H9 (cell line): ENCODE results near the gene PYGB. TPM values are rescaled to one million over a fixed set of nuclear protein-coding genes. Genes with fewer than 3 reads are reported as not detected.
A peak's percentile ranks its signal among the peaks of the same experiment; 100 is the strongest.

ENCODE experiments used
- DNase-seq: peaks from one replicate; pipeline ENCODE4 v3.0.0-alpha.2; 2017
- H2AFZ ChIP-seq: one replicate; pipeline ENCODE4 v1.6.1; 2013; ENCODE audit warnings: mild to moderate bottlenecking, low read length, control low read depth, moderate library complexity
- H2AK5ac ChIP-seq: 2 replicates; pipeline ENCODE4 v1.6.1; 2013; ENCODE audit warnings: low read length, control low read depth, mixed read lengths; ENCODE audit not compliant: insufficient read length
- H2BK120ac ChIP-seq: one replicate; pipeline ENCODE4 v1.6.1; 2013; ENCODE audit warnings: low read depth, mild to moderate bottlenecking, low read length, control low read depth, inconsistent platforms; ENCODE audit not compliant: poor library complexity, severe bottlenecking
- H2BK12ac ChIP-seq: 2 replicates; pipeline ENCODE4 v1.6.1; 2013; ENCODE audit warnings: low read length, control low read depth, mixed read lengths, low read depth; ENCODE audit not compliant: insufficient read length
- H2BK15ac ChIP-seq: 2 replicates; pipeline ENCODE4 v1.6.1; 2013; ENCODE audit warnings: low read depth, low read length, control low read depth
- H2BK20ac ChIP-seq: one replicate; pipeline ENCODE4 v1.6.1; 2013; ENCODE audit warnings: low read depth, mild to moderate bottlenecking, low read length, control low read depth, inconsistent platforms; ENCODE audit not compliant: poor library complexity, severe bottlenecking
- H2BK5ac ChIP-seq: 2 replicates; pipeline ENCODE4 v1.6.1; 2013; ENCODE audit warnings: low read length, control low read depth, mixed read lengths; ENCODE audit not compliant: insufficient read length
- H3K14ac ChIP-seq: 2 replicates; pipeline ENCODE4 v1.6.1; 2013; ENCODE audit warnings: low read length, control low read depth; ENCODE audit not compliant: insufficient read depth
- H3K18ac ChIP-seq: 2 replicates; pipeline ENCODE4 v1.6.1; 2013; ENCODE audit warnings: low read depth, mild to moderate bottlenecking, mixed read lengths, low read length, control low read depth; ENCODE audit not compliant: insufficient read length
- H3K23ac ChIP-seq: 2 replicates; pipeline ENCODE4 v1.6.1; 2013; ENCODE audit warnings: low read length, control low read depth, mixed read lengths, low read depth; ENCODE audit not compliant: insufficient read length
- H3K23me2 ChIP-seq: 2 replicates; pipeline ENCODE4 v1.6.1; 2013; ENCODE audit warnings: low read depth, mild to moderate bottlenecking, mixed read lengths, low read length, control low read depth; ENCODE audit not compliant: insufficient read length, poor library complexity, severe bottlenecking
- H3K27ac ChIP-seq: 2 replicates; pipeline ENCODE4 v1.5.1; 2013; ENCODE audit warnings: low read length, control low read depth, mixed read lengths, low read depth; ENCODE audit not compliant: insufficient read length
- H3K27me3 ChIP-seq: 2 replicates; pipeline ENCODE4 v1.6.1; 2013; ENCODE audit warnings: low read length, control low read depth, inconsistent platforms; ENCODE audit not compliant: insufficient read depth
- H3K4ac ChIP-seq: 2 replicates; pipeline ENCODE4 v1.6.1; 2013; ENCODE audit warnings: low read depth, mild to moderate bottlenecking, control low read depth, inconsistent platforms, low read length, moderate library complexity
- H3K4me1 ChIP-seq: 2 replicates; pipeline ENCODE4 v1.6.1; 2013; ENCODE audit warnings: low read length, control low read depth, inconsistent platforms; ENCODE audit not compliant: insufficient read depth
- H3K4me2 ChIP-seq: 2 replicates; pipeline ENCODE4 v1.6.1; 2013; ENCODE audit warnings: low read length, control low read depth, mixed read lengths; ENCODE audit not compliant: insufficient read length, insufficient read depth
- H3K56ac ChIP-seq: 2 replicates; pipeline ENCODE4 v1.6.1; 2013; ENCODE audit warnings: low read depth, mild to moderate bottlenecking, mixed read lengths, low read length, control low read depth; ENCODE audit not compliant: insufficient read length
- H3K79me1 ChIP-seq: 2 replicates; pipeline ENCODE4 v1.6.1; 2013; ENCODE audit warnings: low read depth, mild to moderate bottlenecking, moderate library complexity, low read length, control low read depth, inconsistent platforms; ENCODE audit not compliant: insufficient read depth, poor library complexity, severe bottlenecking
- H3K79me2 ChIP-seq: 2 replicates; pipeline ENCODE4 v1.6.1; 2013; ENCODE audit warnings: low read length, control low read depth, inconsistent platforms; ENCODE audit not compliant: insufficient read depth
- H3K9ac ChIP-seq: 2 replicates; pipeline ENCODE4 v1.6.1; 2013; ENCODE audit warnings: low read length, control low read depth, mixed read lengths; ENCODE audit not compliant: insufficient read length; ENCODE audit errors: extremely low read depth
- H3K9me3 ChIP-seq: one replicate; pipeline ENCODE4 v1.6.1; 2013; ENCODE audit warnings: low read depth, low read length, inconsistent platforms; ENCODE audit not compliant: control insufficient read depth
- H3T11ph ChIP-seq: one replicate; pipeline ENCODE4 v1.6.1; 2013; ENCODE audit warnings: mild to moderate bottlenecking, low read length, control low read depth, inconsistent platforms
- H4K20me1 ChIP-seq: one replicate; pipeline ENCODE4 v1.6.1; 2013; ENCODE audit not compliant: control insufficient read depth, insufficient read length, insufficient read depth
- H4K5ac ChIP-seq: 2 replicates; pipeline ENCODE4 v1.6.1; 2013; ENCODE audit warnings: low read depth, mild to moderate bottlenecking, mixed read lengths, low read length, control low read depth; ENCODE audit not compliant: insufficient read length
- H4K8ac ChIP-seq: replicated peaks from 2 replicates; pipeline ENCODE4 v1.6.1; 2013; ENCODE audit warnings: low read length, control low read depth, mixed read lengths, low read depth; ENCODE audit not compliant: insufficient read length
- H4K91ac ChIP-seq: 2 replicates; pipeline ENCODE4 v1.6.1; 2013; ENCODE audit warnings: low read depth, mild to moderate bottlenecking, moderate library complexity, mixed read lengths, low read length, control low read depth; ENCODE audit not compliant: insufficient read length
- H3K27ac Mint-ChIP-seq, 3 experiments: 2 replicates in 2 of 3; 3 replicates in 1 of 3; pipeline ENCODE4 v1.8.0; 2020 to 2021; ENCODE audit warnings: mixed read lengths in 3 of 3, mild to moderate bottlenecking in 1 of 3, moderate library complexity in 1 of 3
- H3K27me3 Mint-ChIP-seq: 2 replicates; pipeline ENCODE4 v1.8.0; 2021; ENCODE audit warnings: low read depth, mild to moderate bottlenecking, moderate library complexity, mixed read lengths
- H3K36me3 Mint-ChIP-seq, 3 experiments: 2 replicates in 2 of 3; 3 replicates in 1 of 3; pipeline ENCODE4 v1.8.0; 2020 to 2021; ENCODE audit warnings: low read depth in 3 of 3, mixed read lengths in 3 of 3; ENCODE audit not compliant: insufficient read depth in 1 of 3
- H3K4me1 Mint-ChIP-seq, 2 experiments: 2 replicates each; pipeline ENCODE4 v1.8.0; 2020; ENCODE audit warnings: mixed read lengths in 2 of 2
- H3K4me3 Mint-ChIP-seq, 2 experiments: 2 replicates in 1 of 2; 3 replicates in 1 of 2; pipeline ENCODE4 v1.8.0; 2020 to 2021; ENCODE audit warnings: mild to moderate bottlenecking in 2 of 2, mixed read lengths in 2 of 2, moderate library complexity in 1 of 2
- H3K9me3 Mint-ChIP-seq, 2 experiments: 2 replicates in 1 of 2; 3 replicates in 1 of 2; pipeline ENCODE4 v1.8.0; 2020; ENCODE audit warnings: mild to moderate bottlenecking in 2 of 2, mixed read lengths in 2 of 2, moderate library complexity in 1 of 2
- CTCF ChIP-seq: fragments of 200-600 bp; sonication (generic); conservative IDR thresholded peaks from 3 replicates; pipeline ENCODE4 v1.8.0; 2021; ENCODE audit warnings: antibody characterized with exemption, mild to moderate bottlenecking
- WGBS: extraction: QIAGEN DNeasy Blood & Tissue Kit; methylation state at CpG from one replicate; pipeline ENCODE4 v1.1.7; 2013; ENCODE audit warnings: missing lambda C conversion rate, low lambda C conversion rate, mixed read lengths; ENCODE audit not compliant: insufficient read length; ENCODE audit errors: extremely low coverage; 5-methylcytosine and 5-hydroxymethylcytosine counted together
- total RNA-seq: library from RNA; stranded (reverse); gene quantifications from 2 replicates; pipeline ENCODE4 v1.2.1, GENCODE V29; 2021

PYGB gene
- total RNA-seq, 1 experiment from 2014 or later, result 46.9 TPM

- TF ChIP-seq CTCF, result peak; percentile 46; the same call in 2 of the 3 replicates
- H2AFZ ChIP-seq, result no peak overlapping the region
- no peak overlapping the region for H3K14ac ChIP-seq
- H3K4me2 ChIP-seq, result no peak overlapping the region
- H3K79me1 ChIP-seq, result no peaks in the 10 kb centered on the region
- no peak overlapping the region for H3K9ac ChIP-seq
- no peak overlapping the region for H2BK20ac ChIP-seq
- no peak overlapping the region for H3K23ac ChIP-seq
- no peaks in the 10 kb centered on the region for H3K27me3 ChIP-seq
- Mint-ChIP-seq H3K4me1 (peaks cover 0 to 4% of the 10 kb centered on the region in 2 experiments; a peak in 1 of 4 replicates), H3K27ac (peak overlapping the region; percentile 12 to 80 (median 70); a peak in 3 of 7 replicates), H3K36me3 (peaks cover 27 to 61% (median 57%) of the 10 kb centered on the region in 3 experiments), H3K27me3 (no peaks in the 10 kb centered on the region; the same call in 1 of the 2 replicates), H3K4me3 (no peak overlapping the region), H3K9me3 (no peaks in the 10 kb centered on the region; a peak in 1 of 5 replicates)
- no peaks in the 10 kb centered on the region for H3K4me1 ChIP-seq
- no peak overlapping the region for H2AK5ac ChIP-seq
- no peak overlapping the region for H2BK15ac ChIP-seq
- no peak overlapping the region for H3K56ac ChIP-seq
- H3K9me3 ChIP-seq, result no peaks in the 10 kb centered on the region
- no peak for DNase-seq
- no peak overlapping the region for H2BK12ac ChIP-seq
- H4K20me1 ChIP-seq, result no peaks in the 10 kb centered on the region
- H3K18ac ChIP-seq, result no peak overlapping the region
- H3K4ac ChIP-seq, result no peak overlapping the region
- H3K79me2 ChIP-seq, result no peaks in the 10 kb centered on the region
- no peak overlapping the region for H3K27ac ChIP-seq
- no peak overlapping the region for H3T11ph ChIP-seq
- H2BK120ac ChIP-seq, result no peak overlapping the region
- H3K23me2 ChIP-seq, result no peaks in the 10 kb centered on the region
- no peak overlapping the region for H4K91ac ChIP-seq
- no CpG with 5 or more reads among the region's 26 CpGs for WGBS
- H4K5ac ChIP-seq, result no peak overlapping the region
- H4K8ac ChIP-seq, result no peak overlapping the region
- H2BK5ac ChIP-seq, result no peak overlapping the region
These were observed 37.3 kb downstream of the PYGB start for GRCh38 chr20:25285091-25285647.
